ENCODE results near the gene TRAK2.

- no peak for TF ChIP-seq CTCF (IDR thresholded peaks at IDR 0.05)
- no peak for TF ChIP-seq POLR2A (IDR thresholded peaks at IDR 0.05)
Measured at GRCh38 chr2:201440182-201440581, 11.1 kb downstream of the TRAK2 start.

Data from esophagus squamous epithelium (tissue), 4 donors.